A673 (cell line): ENCODE measurements around the gene TRIM66. TPM values are rescaled to one million over a fixed set of nuclear protein-coding genes. Genes with fewer than 3 reads are reported as not detected.

ENCODE experiments used
- BruUV-seq: library from RNA; stranded (reverse); fragments of 400-500 nt; replicated peaks from 2 replicates; lab custom pipeline; 2021; lab: Mats Ljungman, UMichigan
- CTCF ChIA-PET: fragments of 300-600 bp; sonication (Branson Sonifier 250); formaldehyde crosslinking; loops from one replicate; lab custom pipeline; 2022; ENCODE audit warnings: antibody characterized with exemption; lab: Charles Lee
- POLR2A ChIA-PET: fragments of 300-600 bp; sonication (Branson Sonifier 250); formaldehyde crosslinking; loops from one replicate; lab custom pipeline; 2022; ENCODE audit warnings: antibody characterized with exemption; ENCODE audit not compliant: low non-redundant PET; lab: Charles Lee
- DNase-seq: peaks from one replicate; pipeline ENCODE4 v3.0.0-alpha.2; 2015; ENCODE audit warnings: low spot score
- H3K27ac ChIP-seq: fragments of 200-600 bp; sonication (generic); 2 replicates; pipeline ENCODE4 v1.5.1; 2016; ENCODE audit warnings: mixed run types, low read depth, mild to moderate bottlenecking, mixed read lengths, antibody characterized with exemption, low read length; ENCODE audit not compliant: poor library complexity, severe bottlenecking
- H3K27me3 ChIP-seq: fragments of 200-600 bp; sonication (generic); replicated peaks from 2 replicates; pipeline ENCODE4 v1.6.1; 2017; ENCODE audit warnings: mixed run types, low read depth, mild to moderate bottlenecking, mixed read lengths, antibody characterized with exemption, low read length; ENCODE audit not compliant: insufficient read depth, poor library complexity
- H3K36me3 ChIP-seq: fragments of 200-600 bp; sonication (generic); 2 replicates; pipeline ENCODE4 v1.6.1; 2016; ENCODE audit warnings: mixed run types, mild to moderate bottlenecking, mixed read lengths, antibody characterized with exemption, low read length; ENCODE audit not compliant: insufficient read depth, poor library complexity, severe bottlenecking
- H3K4me1 ChIP-seq: fragments of 200-600 bp; sonication (generic); 2 replicates; pipeline ENCODE4 v1.6.1; 2017; ENCODE audit warnings: mixed run types, mild to moderate bottlenecking, mixed read lengths, antibody characterized with exemption, low read length; ENCODE audit not compliant: insufficient read depth, poor library complexity, severe bottlenecking
- H3K4me3 ChIP-seq: fragments of 200-600 bp; sonication (generic); 2 replicates; pipeline ENCODE4 v1.5.1; 2016; ENCODE audit warnings: low read depth, mixed run types, mild to moderate bottlenecking, mixed read lengths, low read length; ENCODE audit not compliant: poor library complexity, severe bottlenecking
- H3K9me3 ChIP-seq: fragments of 200-600 bp; sonication (generic); 2 replicates; pipeline ENCODE4 v1.6.1; 2016; ENCODE audit warnings: mixed run types, low read depth, mild to moderate bottlenecking, mixed read lengths, antibody characterized with exemption, low read length; ENCODE audit not compliant: poor library complexity, severe bottlenecking
- EZH2 ChIP-seq: fragments of 200-600 bp; sonication (generic); IDR thresholded peaks from 2 replicates; pipeline ENCODE4 v1.6.1; 2017; ENCODE audit warnings: borderline replicate concordance, low read depth, mild to moderate bottlenecking, mixed read lengths, antibody characterized with exemption, low read length; ENCODE audit not compliant: poor library complexity, severe bottlenecking
- intact Hi-C: fragments of 100-400 bp; cut with micrococcal nuclease; formaldehyde crosslinking; loops from one replicate; pipeline ENCODE4 v1.10.0; 2022; ENCODE audit not compliant: unreplicated experiment
- total RNA-seq: library from RNA; stranded (reverse); gene quantifications from 2 replicates; pipeline ENCODE4 v1.2.3, GENCODE V29; 2021
- TF ChIP-seq, protein P1 (sequence below): fragments of 300-800, 200-600 bp; sonication (generic); conservative IDR thresholded peaks from 2 replicates; pipeline ENCODE4 v1.5.1; 2017; ENCODE audit warnings: low read depth, mild to moderate bottlenecking, antibody characterized with exemption, low read length, moderate library complexity, mixed read lengths

TRIM66 gene
- total RNA-seq, 1 experiment from 2014 or later, result 9.7 TPM

- TF ChIP-seq EZH2, result no peak
- TF ChIP-seq, protein P1, sequence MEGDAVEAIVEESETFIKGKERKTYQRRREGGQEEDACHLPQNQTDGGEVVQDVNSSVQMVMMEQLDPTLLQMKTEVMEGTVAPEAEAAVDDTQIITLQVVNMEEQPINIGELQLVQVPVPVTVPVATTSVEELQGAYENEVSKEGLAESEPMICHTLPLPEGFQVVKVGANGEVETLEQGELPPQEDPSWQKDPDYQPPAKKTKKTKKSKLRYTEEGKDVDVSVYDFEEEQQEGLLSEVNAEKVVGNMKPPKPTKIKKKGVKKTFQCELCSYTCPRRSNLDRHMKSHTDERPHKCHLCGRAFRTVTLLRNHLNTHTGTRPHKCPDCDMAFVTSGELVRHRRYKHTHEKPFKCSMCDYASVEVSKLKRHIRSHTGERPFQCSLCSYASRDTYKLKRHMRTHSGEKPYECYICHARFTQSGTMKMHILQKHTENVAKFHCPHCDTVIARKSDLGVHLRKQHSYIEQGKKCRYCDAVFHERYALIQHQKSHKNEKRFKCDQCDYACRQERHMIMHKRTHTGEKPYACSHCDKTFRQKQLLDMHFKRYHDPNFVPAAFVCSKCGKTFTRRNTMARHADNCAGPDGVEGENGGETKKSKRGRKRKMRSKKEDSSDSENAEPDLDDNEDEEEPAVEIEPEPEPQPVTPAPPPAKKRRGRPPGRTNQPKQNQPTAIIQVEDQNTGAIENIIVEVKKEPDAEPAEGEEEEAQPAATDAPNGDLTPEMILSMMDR, result no peak
- no peak for DNase-seq
- Histone ChIP-seq H3K9me3 (no peaks in the 10 kb centered on the region), H3K4me1 (no peaks in the 10 kb centered on the region), H3K36me3 (no peaks in the 10 kb centered on the region), H3K27me3 (peaks cover 45% of the 10 kb centered on the region), H3K4me3 (no peak overlapping the region), H3K27ac (no peak overlapping the region)
- POLR2A ChIA-PET, result no interaction called here
- CTCF ChIA-PET, result no interaction called here
- intact Hi-C loops, result no loop called here
- no TSS peak for BruUV-seq
Measured at GRCh38 chr11:8587915-8588314, 94.5 kb downstream of the TRIM66 start.

- Histone ChIP-seq H3K27ac (no peak overlapping the region), H3K9me3 (no peaks in the 10 kb centered on the region), H3K4me1 (no peaks in the 10 kb centered on the region), H3K4me3 (no peak overlapping the region), H3K27me3 (peaks cover 34% of the 10 kb centered on the region), H3K36me3 (no peaks in the 10 kb centered on the region)
- DNase-seq, result no peak
- no peak for TF ChIP-seq EZH2
- TF ChIP-seq, protein P1, result no peak
- ChIA-PET POLR2A (no interaction called here), CTCF (no interaction called here)
- BruUV-seq, result no TSS peak
- intact Hi-C loops, result no loop called here
Measured at GRCh38 chr11:8586805-8587204, 95.7 kb downstream of the TRIM66 start.

- CTCF ChIA-PET, result no interaction called here
- H3K27ac ChIP-seq, result no peak overlapping the region
- intact Hi-C loops, result no loop called here
- no peaks in the 10 kb centered on the region for H3K9me3 ChIP-seq
- H3K27me3 ChIP-seq, result peaks cover 30% of the 10 kb centered on the region
- POLR2A ChIA-PET, result no interaction called here
- no peaks in the 10 kb centered on the region for H3K36me3 ChIP-seq
- BruUV-seq, result no TSS peak
- H3K4me1 ChIP-seq, result no peaks in the 10 kb centered on the region
- TF ChIP-seq, protein P1, result no peak
- no peak for TF ChIP-seq EZH2
- no peak overlapping the region for H3K4me3 ChIP-seq
- DNase-seq, result no peak
Measured at GRCh38 chr11:8586184-8586583, 96.3 kb downstream of the TRIM66 start.
